H1 (cell line): ENCODE measurements around the gene YIF1B. TPM values are rescaled to one million over a fixed set of nuclear protein-coding genes. Genes with fewer than 3 reads are reported as not detected.

Source experiments
- CTCF ChIA-PET: fragments of 300-600 bp; sonication (Branson Sonifier 250); formaldehyde crosslinking; loops from one replicate; lab custom pipeline; 2021; ENCODE audit not compliant: partially characterized antibody; lab: Charles Lee
- POLR2A ChIA-PET: fragments of 300-600 bp; sonication (Branson Sonifier 250); formaldehyde crosslinking; loops from one replicate; lab custom pipeline; 2021; ENCODE audit warnings: inconsistent platforms; ENCODE audit not compliant: partially characterized antibody; lab: Charles Lee
- DNase-seq, 2 experiments: peaks; one replicate each; pipeline versions ENCODE4 v3.0.0 to v3.0.0-alpha.2; 2010 to 2022; ENCODE audit warnings: low spot score in 2 of 2, low read depth in 1 of 2, mixed read lengths in 1 of 2
- FAIRE-seq: peaks from 2 replicates; lab custom pipeline; 2011; peaks lifted over from hg19 to GRCh38; lab: Jason Lieb, UNC
- H2AFZ ChIP-seq: 2 replicates; pipeline ENCODE4 v1.8.1; 2012; ENCODE audit warnings: low read length, inconsistent platforms
- H2AK5ac ChIP-seq: 2 replicates; pipeline ENCODE4 v1.6.1; 2013; ENCODE audit warnings: low read depth, low read length
- H2BK120ac ChIP-seq: replicated peaks from 2 replicates; pipeline ENCODE3; 2013; ENCODE audit warnings: low read depth, low read length, inconsistent platforms
- H2BK12ac ChIP-seq: 2 replicates; pipeline ENCODE4 v1.6.1; 2013; ENCODE audit warnings: low read depth, low read length
- H2BK15ac ChIP-seq: 2 replicates; pipeline ENCODE4 v1.6.1; 2013; ENCODE audit warnings: low read length
- H2BK20ac ChIP-seq: 2 replicates; pipeline ENCODE4 v1.6.1; 2013; ENCODE audit warnings: low read length
- H2BK5ac ChIP-seq: 2 replicates; pipeline ENCODE4 v1.6.1; 2013; ENCODE audit warnings: low read depth, low read length
- H3K14ac ChIP-seq: 2 replicates; pipeline ENCODE4 v1.6.1; 2013; ENCODE audit warnings: inconsistent platforms; ENCODE audit not compliant: insufficient read length
- H3K18ac ChIP-seq: 2 replicates; pipeline ENCODE4 v1.6.1; 2013; ENCODE audit warnings: low read length; ENCODE audit errors: extremely low read depth
- H3K23ac ChIP-seq: 2 replicates; pipeline ENCODE4 v1.6.1; 2013; ENCODE audit warnings: inconsistent platforms; ENCODE audit not compliant: insufficient read length
- H3K23me2 ChIP-seq: 2 replicates; pipeline ENCODE4 v1.6.1; 2013; ENCODE audit warnings: low read depth, low read length
- H3K27ac ChIP-seq: 2 replicates; pipeline ENCODE4 v1.6.1; 2011; ENCODE audit warnings: low read depth, low read length, inconsistent platforms
- H3K27me3 ChIP-seq, 4 experiments: replicated peaks in 1 of 4; 1 replicate in 1 of 4; 2 replicates in 3 of 4; pipeline versions ENCODE4 v1.6.1 to v1.8.1; 2011 to 2013; ENCODE audit warnings: low read length in 3 of 4, mild to moderate bottlenecking in 3 of 4, inconsistent platforms in 2 of 4, mixed read lengths in 2 of 4, moderate library complexity in 1 of 4; ENCODE audit not compliant: control insufficient read depth in 3 of 4, insufficient read depth in 3 of 4; ENCODE audit errors: extremely low read depth in 1 of 4
- H3K36me3 ChIP-seq, 4 experiments: 2 replicates each; pipeline versions ENCODE4 v1.6.1 to v1.8.1; 2011 to 2013; ENCODE audit warnings: mild to moderate bottlenecking in 4 of 4, low read length in 3 of 4, moderate library complexity in 2 of 4, control low read depth in 1 of 4, inconsistent platforms in 1 of 4; ENCODE audit not compliant: insufficient read depth in 4 of 4, control insufficient read depth in 2 of 4
- H3K4ac ChIP-seq: replicated peaks from 2 replicates; pipeline ENCODE3; 2013; ENCODE audit warnings: low read length, low read depth, mixed read lengths, inconsistent platforms; ENCODE audit not compliant: insufficient read length
- H3K4me1 ChIP-seq, 4 experiments: replicated peaks in 1 of 4; 1 replicate in 1 of 4; 2 replicates in 3 of 4; pipeline versions ENCODE4 v1.6.1 to v1.8.1; 2011 to 2013; ENCODE audit warnings: low read length in 3 of 4, inconsistent platforms in 2 of 4, mixed read lengths in 1 of 4; ENCODE audit not compliant: insufficient read depth in 4 of 4, control insufficient read depth in 3 of 4
- H3K4me2 ChIP-seq, 2 experiments: 2 replicates each; pipeline versions ENCODE4 v1.6.1 to v1.8.1; 2011 to 2013; ENCODE audit warnings: low read depth in 2 of 2, low read length in 2 of 2, control low read depth in 1 of 2, inconsistent platforms in 1 of 2, mild to moderate bottlenecking in 1 of 2; ENCODE audit not compliant: insufficient read depth in 1 of 2
- H3K4me3 ChIP-seq, 4 experiments: fragments of 200-600, 300-600 bp in 1 of 4; sonication (generic), shearing (Covaris generic), sonication (Bioruptor Twin) in 1 of 4; 2 replicates each; pipeline versions ENCODE4 v1.5.1 to v1.8.1; 2011 to 2016; ENCODE audit warnings: low read length in 4 of 4, low read depth in 3 of 4, control low read depth in 2 of 4, inconsistent platforms in 2 of 4, mild to moderate bottlenecking in 2 of 4, mixed read lengths in 1 of 4, moderate library complexity in 1 of 4; ENCODE audit not compliant: insufficient read depth in 2 of 4; ENCODE audit errors: extremely low read depth in 1 of 4
- H3K56ac ChIP-seq: replicated peaks from 2 replicates; pipeline ENCODE3; 2013; ENCODE audit warnings: low read depth, mild to moderate bottlenecking, mixed read lengths, low read length, inconsistent platforms; ENCODE audit not compliant: insufficient read length
- H3K79me1 ChIP-seq: 2 replicates; pipeline ENCODE4 v1.6.1; 2013; ENCODE audit warnings: low read depth, low read length, control low read depth
- H3K79me2 ChIP-seq, 2 experiments: 2 replicates each; pipeline versions ENCODE4 v1.6.1 to v1.8.1; 2012 to 2013; ENCODE audit warnings: low read length in 2 of 2, mild to moderate bottlenecking in 2 of 2, inconsistent platforms in 1 of 2; ENCODE audit not compliant: insufficient read depth in 2 of 2, control insufficient read depth in 1 of 2
- H3K9ac ChIP-seq, 4 experiments: replicated peaks in 1 of 4; 1 replicate in 1 of 4; 2 replicates in 3 of 4; pipeline versions ENCODE4 v1.6.1 to v1.8.1; 2011 to 2013; ENCODE audit warnings: low read depth in 3 of 4, low read length in 3 of 4, control low read depth in 2 of 4, mild to moderate bottlenecking in 2 of 4, moderate library complexity in 2 of 4, inconsistent platforms in 1 of 4; ENCODE audit errors: extremely low read depth in 1 of 4
- H3K9me3 ChIP-seq, 2 experiments: 2 replicates each; pipeline versions ENCODE4 v1.6.1 to v1.8.1; 2012 to 2013; ENCODE audit warnings: mild to moderate bottlenecking in 2 of 2, moderate library complexity in 2 of 2, control low read depth in 1 of 2, inconsistent platforms in 1 of 2, low read depth in 1 of 2, low read length in 1 of 2, mixed read lengths in 1 of 2; ENCODE audit not compliant: insufficient read depth in 2 of 2
- H4K20me1 ChIP-seq, 2 experiments: replicated peaks in 1 of 2; 2 replicates each; pipeline versions ENCODE3 to v1.8.1; 2011 to 2013; ENCODE audit warnings: inconsistent platforms in 2 of 2, low read length in 2 of 2, mild to moderate bottlenecking in 1 of 2; ENCODE audit not compliant: insufficient read depth in 2 of 2, control insufficient read depth in 1 of 2
- H4K5ac ChIP-seq: 2 replicates; pipeline ENCODE4 v1.6.1; 2013; ENCODE audit warnings: low read length, low read depth, mixed read lengths, inconsistent platforms; ENCODE audit not compliant: insufficient read length
- H4K8ac ChIP-seq: 2 replicates; pipeline ENCODE4 v1.8.0; 2013; ENCODE audit warnings: mild to moderate bottlenecking, moderate library complexity, low read length, inconsistent platforms; ENCODE audit not compliant: insufficient read depth; ENCODE audit errors: extremely low read depth
- H4K91ac ChIP-seq: replicated peaks from 2 replicates; pipeline ENCODE3; 2013; ENCODE audit warnings: low read length, mixed read lengths, inconsistent platforms; ENCODE audit not compliant: insufficient read length
- KDM1A ChIP-seq: fragments of 200-600, 300-600 bp; sonication (generic); IDR thresholded peaks from 2 replicates; pipeline ENCODE4 v1.7.1; 2016; ENCODE audit warnings: mild to moderate bottlenecking, low read length, borderline replicate concordance
- KDM4A ChIP-seq: IDR thresholded peaks from one replicate; pipeline ENCODE4 v1.7.1; 2012; ENCODE audit warnings: low read depth, mild to moderate bottlenecking, moderate library complexity, low read length, inconsistent platforms; ENCODE audit not compliant: severe bottlenecking
- SUZ12 ChIP-seq: fragments of 200-600 bp; sonication (generic); IDR thresholded peaks from 2 replicates; pipeline ENCODE4 v1.6.1; 2012; ENCODE audit warnings: mild to moderate bottlenecking, inconsistent platforms, low read length, moderate library complexity, mixed read lengths
- WGBS, 2 experiments: shearing (Covaris generic) in 1 of 2; methylation state at CpG; one replicate each; pipeline versions ENCODE4 v1.1.6 to v1.1.7; 2013 to 2015; ENCODE audit warnings: low lambda C conversion rate in 2 of 2, mixed read lengths in 2 of 2, inconsistent platforms in 1 of 2, low coverage in 1 of 2, missing lambda C conversion rate in 1 of 2; ENCODE audit not compliant: insufficient replicate concordance in 2 of 2, insufficient coverage in 1 of 2, insufficient read length in 1 of 2; ENCODE audit errors: extremely low coverage in 1 of 2, missing lambda C conversion rate in 1 of 2; 5-methylcytosine and 5-hydroxymethylcytosine counted together
- polyA plus RNA-seq, 7 experiments: library from polyadenylated mRNA; depleted of rRNA in 3 of 7; stranded (reverse) in 5 of 7; unstranded in 2 of 7; fragments of >200 nt in 5 of 7; fragments of 200-250 nt in 2 of 7; gene quantifications; 1 replicate in 5 of 7; 2 replicates in 1 of 7; 4 replicates in 1 of 7; pipeline versions ENCODE4 v1.2.1 to v1.2.3, GENCODE V29; 2011 to 2013; ENCODE audit warnings: missing spikeins in 2 of 7, mixed read lengths in 2 of 7
- total RNA-seq: library from RNA; stranded (reverse); fragmentation: NEBNext Ultra II Directional; extraction: Animal tissue kit (Norgen Biotek cat#: 25700); gene quantifications from 2 replicates; pipeline ENCODE4 v1.2.1, GENCODE V29; 2021

YIF1B gene
- total and polyA plus RNA-seq, 2 of the 8 experiments (the other 6 are each of a cell fraction or from before 2014, with no cell fraction given), result 89.6 to 305 TPM

DNA sequence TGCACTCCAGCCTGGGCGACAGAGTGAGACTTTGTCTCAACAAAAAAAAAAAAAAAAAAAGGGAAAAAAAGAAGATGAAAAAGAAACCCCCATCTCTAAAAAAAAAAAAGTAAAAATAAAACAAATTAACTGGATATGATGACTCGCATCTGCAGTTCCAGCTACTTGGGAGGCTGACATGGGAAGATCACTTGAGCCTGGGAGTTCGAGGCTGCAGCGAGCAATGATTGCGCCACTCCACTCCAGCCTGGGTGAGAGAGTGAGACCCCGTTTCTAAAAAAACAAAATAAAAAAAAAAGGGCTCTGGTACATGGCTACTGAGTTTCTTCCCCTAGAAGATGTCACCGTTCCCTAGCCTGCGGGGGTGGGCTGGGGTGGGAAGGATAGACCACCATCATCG, 17.5 kb upstream of the YIF1B start:
- Histone ChIP-seq H3K9ac (no peak overlapping the region), H3K23ac (no peak overlapping the region), H2BK120ac (no peak overlapping the region), H2BK20ac (no peak overlapping the region), H3K4me2 (no peak overlapping the region), H4K20me1 (no peaks in the 10 kb centered on the region), H2BK15ac (no peak overlapping the region), H2AFZ (no peak overlapping the region), H3K27ac (no peak overlapping the region), H2AK5ac (no peak overlapping the region), H3K79me1 (no peaks in the 10 kb centered on the region), H4K8ac (no peak overlapping the region), H4K5ac (no peak overlapping the region), H3K4ac (no peak overlapping the region), H3K79me2 (no peaks in the 10 kb centered on the region), H2BK12ac (no peak overlapping the region), H2BK5ac (no peak overlapping the region), H3K9me3 (no peaks in the 10 kb centered on the region), H4K91ac (no peak overlapping the region), H3K4me1 (peaks cover 0 to 5% (median 4%) of the 10 kb centered on the region in 4 experiments; a peak in 5 of 7 replicates), H3K18ac (no peak overlapping the region), H3K4me3 (no peak overlapping the region), H3K23me2 (peaks cover 12% of the 10 kb centered on the region), H3K36me3 (no peaks in the 10 kb centered on the region; a peak in 1 of 8 replicates), H3K14ac (no peak overlapping the region), H3K27me3 (no peaks in the 10 kb centered on the region), H3K56ac (no peak overlapping the region)
- ChIA-PET CTCF (interaction anchor here (1.0 to 6.7 kb wide), 5 partner anchors 13 to 100 kb away, joined by 3 to 100 read pairs (median 4); no protein-coding TSS in a partner anchor), POLR2A (interaction anchor here (1.6 kb wide), 1 partner anchor 13 kb away, joined by 7 read pairs; the partner anchor contains the start of gene KCNK6)
- DNase-seq (no peak), FAIRE-seq (no peak)
- WGBS, 2 experiments, result 88% methylated on average over 9 of the region's 9 CpGs; no CpG with 5 or more reads in 1 of the 2 experiments
- TF ChIP-seq SUZ12 (no peak), KDM4A (no peak), KDM1A (no peak)
